NT2/D1 (cell line): Measurements from ENCODE around the gene KMT5B.

Source experiments
- YY1 ChIP-seq: IDR thresholded peaks from 2 replicates; pipeline ENCODE4 v1.6.1; 2011; ENCODE audit not compliant: insufficient read length, insufficient read depth
- ZNF274 ChIP-seq: IDR thresholded peaks from 2 replicates; pipeline ENCODE4 v1.6.1; 2011; ENCODE audit warnings: mild to moderate bottlenecking, low read depth, low read length

GRCh38 chr11:68262544-68262827, 49.4 kb upstream of the KMT5B start:
- TF ChIP-seq YY1 (no peak), ZNF274 (no peak)
